CD4-positive, alpha-beta T cell treated with Interleukin-12 subunit alpha and Interleukin-12 subunit beta, for 1 hour (primary cell): ENCODE data around the gene ST7.

Experiments used
- DNase-seq: peaks from one replicate; pipeline ENCODE4 v3.0.0-alpha.2; 2020

ST7 gene

DNA sequence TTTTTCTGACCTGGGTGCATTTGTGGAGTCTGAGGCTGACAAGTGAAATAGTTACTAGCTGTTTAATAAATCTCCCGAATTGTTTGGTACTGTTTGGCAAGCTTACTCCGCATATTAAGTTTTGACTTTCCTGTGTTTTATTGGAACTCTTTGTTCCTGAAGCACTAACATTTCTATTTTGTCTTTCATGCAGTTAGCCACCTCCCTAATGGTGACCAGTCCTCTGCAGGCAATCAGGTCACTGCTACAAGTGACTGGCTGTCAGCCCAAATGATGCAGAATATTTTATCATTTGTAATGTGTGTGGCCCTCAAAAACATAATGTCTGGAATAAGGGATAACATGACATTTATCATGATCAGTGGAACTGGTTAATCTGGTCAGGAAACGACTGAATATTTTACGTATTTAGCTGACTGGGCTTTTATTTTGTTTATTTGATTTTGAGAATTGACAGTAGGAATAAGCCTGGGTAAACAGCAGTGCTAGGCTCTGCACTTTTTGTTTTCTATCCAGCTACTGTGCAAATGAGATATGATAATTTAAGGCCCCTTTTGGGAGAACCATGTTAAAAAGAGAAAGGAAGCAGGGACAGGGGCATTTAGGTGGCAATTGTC is 82.9 kb downstream of the ST7 start:
- no peak for DNase-seq

DNA sequence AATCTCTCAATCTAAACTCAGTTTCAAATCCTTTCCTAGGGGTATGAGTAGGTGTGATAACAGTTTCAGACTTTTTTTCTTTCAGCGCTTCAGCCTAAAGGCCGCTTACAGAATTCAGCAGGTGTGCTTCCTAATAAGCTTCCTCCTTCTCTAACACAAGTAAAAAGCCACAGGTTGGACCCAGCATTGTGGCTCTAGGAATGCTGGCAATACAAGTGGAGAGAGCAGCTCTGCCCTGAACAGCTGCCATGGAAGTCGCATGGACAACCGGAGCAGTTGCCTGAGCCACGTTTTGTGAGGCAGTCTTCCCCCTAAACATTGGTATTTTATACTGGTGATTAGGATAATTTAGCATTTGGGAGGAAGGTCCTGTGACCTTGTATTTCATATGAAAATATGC is 83.5 kb downstream of the ST7 start:
- no peak for DNase-seq

DNA sequence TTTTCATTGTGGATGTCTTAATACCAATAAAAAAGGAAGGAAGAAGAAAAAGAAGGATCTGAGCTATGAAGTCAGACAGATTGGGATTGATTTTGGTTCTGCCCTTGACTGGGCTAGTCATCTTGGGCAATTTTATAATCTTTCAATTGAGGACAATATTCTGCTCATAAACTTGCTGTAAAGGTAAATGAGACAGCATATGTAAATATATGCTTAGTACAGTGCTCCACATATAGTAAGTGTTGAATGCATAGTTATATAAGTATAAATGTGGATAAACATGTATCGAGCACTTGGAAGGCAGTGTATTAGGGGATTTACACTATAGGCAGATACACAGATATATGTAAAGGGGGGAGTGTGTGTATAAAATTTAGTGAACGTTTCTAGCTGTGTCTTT is 85.1 kb downstream of the ST7 start:
- DNase-seq: no peak

DNA sequence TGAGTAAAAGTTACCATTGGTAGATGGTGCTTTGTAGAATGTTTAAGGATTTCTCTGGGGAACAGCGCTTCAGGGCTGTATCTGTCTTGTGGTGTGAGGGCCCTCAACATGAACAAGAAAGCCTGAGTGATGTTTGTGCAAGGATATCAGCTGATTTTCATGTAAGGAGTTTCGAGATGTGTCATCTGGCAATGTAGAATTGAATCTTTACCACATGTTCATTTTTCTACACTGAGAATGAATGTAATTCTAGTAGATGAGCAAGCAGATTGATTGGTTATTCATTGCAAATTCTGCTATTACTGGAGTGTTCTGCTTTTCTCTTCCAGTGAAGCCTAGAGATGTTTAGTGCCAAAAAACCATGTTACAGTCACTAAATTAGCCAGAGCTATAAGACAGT is 87.7 kb downstream of the ST7 start:
- no peak for DNase-seq

DNA sequence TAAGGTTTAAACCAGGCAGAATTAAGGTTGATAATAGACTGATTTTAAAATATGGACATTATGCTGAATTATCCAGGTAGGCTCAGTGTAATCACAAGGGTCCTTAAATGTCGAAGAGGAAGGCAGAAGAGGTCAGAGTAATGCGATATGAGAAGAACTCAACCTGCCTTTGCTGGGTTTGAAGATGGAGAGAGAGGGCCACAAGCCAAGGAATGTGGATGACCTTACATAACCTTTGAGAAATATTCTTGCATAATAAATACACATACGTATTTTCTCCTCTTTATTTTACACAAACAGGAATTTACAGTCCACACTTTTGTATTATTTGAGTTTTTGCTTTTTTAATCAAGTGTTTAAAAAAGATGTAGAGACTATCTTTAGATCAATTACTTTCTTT is 88.5 kb downstream of the ST7 start:
- DNase-seq: no peak

DNA sequence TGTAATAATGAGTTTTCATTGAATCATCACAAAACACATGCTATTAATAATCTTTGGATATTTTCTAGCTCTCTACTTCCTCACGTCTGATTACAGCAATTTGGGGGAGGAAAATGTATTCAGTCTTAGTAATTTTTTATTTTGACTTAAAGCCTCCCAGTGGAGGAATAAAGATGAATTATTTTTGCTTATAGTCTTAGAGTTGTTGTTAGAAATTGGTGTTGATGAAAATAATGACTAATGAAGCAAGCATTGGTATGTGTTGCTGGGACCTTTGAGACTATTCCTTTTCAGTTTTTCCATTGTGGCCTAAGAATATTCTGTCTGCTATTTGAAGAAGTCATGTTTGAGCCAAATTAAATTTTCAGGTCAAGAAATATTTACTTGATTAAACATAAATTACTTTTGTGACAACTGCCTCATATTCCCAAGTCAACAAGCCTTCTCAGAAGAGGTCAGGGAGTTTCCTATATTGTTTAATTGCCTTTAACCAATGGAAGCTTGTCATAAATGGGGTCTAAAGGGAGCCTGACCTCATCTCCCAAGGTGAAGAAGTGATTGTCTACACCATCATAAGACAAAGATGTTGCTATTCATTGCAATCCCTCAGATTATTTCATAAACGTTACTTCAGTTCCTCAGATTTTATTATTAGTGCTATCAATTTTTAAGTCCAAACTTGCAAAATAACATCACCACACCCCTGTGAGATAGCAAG is 90.0 kb downstream of the ST7 start:
- no peak for DNase-seq

DNA sequence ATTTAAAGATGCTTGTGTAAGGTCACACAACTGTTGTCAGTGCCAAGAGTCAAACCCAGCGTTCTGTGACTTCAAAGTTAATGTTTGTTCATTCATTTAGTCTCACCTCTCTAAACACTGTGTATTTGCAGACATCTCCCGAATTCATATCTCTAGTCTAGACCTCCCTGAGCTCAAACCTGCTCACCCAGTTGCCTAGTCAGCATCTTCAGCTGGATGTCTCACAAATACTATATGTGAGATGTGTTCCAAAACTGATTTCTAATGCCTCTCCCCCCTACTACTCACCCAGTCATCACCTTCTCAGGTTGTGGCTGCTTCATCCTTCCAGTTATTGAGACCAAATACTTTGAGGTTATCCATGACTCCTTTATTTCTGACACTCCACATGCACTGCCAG is 91.4 kb downstream of the ST7 start:
- DNase-seq: no peak

DNA sequence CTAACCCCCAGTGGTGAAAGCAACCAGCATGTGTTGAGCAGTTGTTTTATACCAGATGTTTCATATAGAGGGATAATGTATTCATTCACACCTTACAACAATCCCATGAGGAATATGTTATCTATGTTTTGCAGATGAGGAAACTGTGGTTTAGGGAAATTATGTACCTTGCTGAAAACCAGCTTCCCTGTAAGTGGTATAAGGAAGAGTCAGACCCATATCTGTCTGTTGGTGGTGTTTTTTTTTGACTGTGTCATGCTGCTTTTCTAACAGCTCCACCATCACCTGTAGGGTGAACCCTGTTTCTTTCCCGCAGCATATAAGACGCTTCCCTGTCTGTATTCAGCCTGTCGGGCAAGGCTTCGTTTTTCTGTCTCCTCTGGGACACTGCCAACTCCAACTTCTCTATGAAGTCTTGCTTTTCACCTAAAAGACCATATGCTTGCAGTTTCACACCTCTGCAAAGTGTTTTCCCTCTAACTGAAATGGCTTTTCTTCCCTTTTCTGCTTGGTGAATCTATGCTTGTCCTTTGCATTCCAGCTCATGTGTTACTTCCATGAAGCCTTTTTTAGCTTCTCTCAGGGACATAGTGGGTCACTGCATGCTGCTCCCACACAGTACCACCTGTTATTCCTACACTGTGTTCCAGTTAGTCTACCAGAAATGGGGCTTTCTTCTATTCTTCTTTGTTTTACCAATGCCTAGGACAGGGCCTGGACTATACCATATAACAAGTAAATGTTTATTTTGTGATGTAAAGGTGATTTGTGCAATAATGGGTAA is 92.8 kb downstream of the ST7 start:
- DNase-seq: no peak

DNA sequence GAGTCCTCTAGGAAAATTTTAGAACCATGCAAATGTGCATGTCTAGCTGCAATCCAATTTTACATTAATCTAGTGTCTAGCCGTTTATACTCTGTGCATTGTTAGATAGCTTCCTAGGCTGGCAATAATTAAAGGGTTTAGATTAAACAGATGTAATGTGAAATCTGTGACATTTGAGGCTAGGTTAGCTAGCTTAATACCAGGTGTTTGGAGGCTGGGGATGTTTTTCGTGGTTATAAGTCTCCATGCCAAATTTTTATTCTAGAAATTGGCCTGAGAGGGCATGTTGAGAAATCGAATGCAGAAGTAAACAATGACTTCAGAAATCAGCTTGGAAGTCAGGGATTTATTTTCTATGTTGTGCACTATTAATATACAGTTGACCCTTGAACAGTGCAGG is 94.2 kb downstream of the ST7 start:
- no peak for DNase-seq

DNA sequence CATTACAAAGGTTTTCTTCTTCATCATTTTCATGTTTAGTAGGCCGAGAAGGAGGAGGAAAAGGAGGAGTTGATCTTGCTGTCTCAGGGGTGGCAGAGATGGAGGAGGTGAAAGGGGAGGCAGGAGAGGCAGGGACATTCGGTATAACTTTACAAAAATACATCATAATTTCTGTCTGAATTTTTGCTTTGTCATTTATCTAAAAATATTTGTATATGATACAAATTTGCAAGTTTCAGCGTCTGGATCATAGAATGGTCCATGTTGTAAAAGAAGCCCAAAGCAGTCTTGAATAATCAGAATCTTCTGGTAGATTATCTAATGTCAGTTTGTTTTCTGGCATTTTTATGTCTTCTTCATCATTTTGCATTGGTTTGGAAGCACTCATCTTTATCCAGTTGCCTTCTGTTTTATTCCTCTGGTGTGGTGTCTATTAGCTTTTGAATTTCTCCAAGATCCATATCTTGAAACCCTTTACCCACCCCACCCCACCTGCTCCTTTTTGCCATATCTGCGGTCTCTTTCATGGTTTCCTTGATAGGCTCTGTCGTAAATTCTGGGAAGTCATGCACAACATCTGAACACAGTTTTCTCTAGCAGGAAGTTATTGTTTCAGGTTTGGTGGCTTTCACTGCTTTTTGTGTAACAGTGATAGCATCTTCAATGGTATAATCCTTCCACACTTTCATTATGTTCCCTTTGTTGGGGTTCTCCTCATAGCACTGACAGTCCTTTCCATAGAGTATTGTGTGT is 95.0 kb downstream of the ST7 start:
- no peak for DNase-seq

DNA sequence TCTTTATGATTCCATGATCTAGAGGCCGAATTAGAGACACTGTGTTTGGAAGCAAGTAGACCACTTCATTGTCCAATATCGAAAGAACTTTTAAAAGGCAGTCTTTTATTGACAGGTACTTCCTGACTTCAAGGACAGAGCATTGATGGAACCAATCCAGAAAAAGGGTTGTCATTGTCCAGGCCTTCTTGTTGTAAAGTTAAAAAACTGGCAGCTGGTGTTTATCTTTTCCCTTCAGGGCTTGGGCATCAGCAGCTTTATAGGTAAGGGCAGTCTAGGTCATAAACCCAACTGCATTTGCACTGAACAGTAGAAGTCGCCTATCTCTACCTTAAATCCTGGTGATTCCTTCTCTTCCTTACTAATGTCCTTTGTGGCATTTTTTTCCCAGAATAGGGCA is 95.6 kb downstream of the ST7 start:
- no peak for DNase-seq

DNA sequence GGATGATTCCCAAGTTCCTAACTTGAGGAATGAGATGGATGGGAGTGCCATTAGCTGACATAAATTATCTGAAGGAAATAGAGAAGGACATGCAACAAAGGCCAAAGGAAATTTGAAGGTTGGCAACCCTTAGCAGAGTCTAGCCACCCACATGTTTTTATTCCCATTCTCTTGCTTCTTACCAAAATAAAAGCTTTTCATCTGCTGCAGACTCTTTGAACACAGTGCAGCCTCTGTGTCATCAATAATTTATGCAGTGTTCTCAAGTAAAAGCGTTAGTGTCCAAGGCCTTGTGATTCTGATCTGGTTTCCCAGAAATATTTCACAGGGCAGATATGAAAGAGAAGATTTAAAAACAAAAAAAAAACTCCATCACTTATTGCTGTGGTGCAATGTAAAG is 98.5 kb downstream of the ST7 start:
- no peak for DNase-seq

DNA sequence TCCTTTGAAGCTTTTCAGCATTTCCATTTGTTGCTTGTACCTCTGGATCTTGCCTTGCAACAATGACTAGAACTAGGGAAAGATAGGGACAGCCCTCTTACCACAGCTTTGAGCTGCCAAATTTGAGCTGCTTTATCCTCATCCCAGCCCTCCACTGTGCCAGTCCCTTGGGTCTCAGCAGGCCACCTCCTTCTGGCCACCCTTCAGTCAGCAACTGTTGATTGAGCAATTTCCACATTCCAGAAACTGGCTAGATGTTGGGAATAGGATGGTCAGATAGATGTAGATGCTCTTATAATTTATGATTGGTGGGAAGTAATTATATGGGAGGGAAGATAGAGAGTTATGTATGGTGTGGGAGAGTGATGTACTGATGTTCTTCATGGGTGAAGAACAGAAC is 100.1 kb downstream of the ST7 start:
- DNase-seq: no peak

DNA sequence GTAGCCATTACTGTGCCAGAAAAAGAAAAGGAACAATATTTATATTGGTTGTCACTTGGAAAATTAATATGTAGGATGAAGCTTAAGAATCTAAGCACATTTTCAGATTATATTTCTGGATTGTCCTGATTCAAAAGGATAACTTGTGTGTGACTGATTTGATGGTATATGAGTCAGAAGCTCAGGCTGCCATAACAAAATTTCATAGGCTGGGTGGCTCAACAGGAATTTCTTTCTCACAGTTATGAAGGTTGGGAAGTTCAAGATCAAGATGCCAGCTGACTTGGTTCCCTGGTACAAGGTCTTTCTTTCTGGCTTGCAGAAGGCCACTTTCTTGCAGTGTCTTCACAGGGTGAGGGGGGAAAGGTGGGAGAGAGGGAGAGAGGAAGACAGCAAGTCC is 108.5 kb downstream of the ST7 start:
- DNase-seq: no peak

DNA sequence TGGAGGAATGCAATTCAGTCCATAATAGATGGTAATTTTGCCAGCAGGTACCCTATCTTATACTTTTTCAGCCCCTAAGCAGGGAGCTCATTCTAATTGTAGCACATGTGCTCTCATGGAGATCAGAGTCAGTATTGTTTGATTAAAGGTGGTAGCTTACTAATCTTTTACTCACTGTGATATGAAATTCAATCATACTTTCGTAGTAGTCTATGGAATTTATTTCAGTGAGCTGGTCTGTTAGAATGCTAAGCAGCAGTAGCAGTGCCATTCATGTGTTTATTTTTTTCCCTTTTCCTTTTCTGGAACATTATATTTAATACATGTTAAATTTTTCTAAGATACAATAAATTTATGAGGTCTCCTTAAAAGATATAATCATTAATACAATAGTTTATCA is 109.0 kb downstream of the ST7 start:
- DNase-seq: no peak

DNA sequence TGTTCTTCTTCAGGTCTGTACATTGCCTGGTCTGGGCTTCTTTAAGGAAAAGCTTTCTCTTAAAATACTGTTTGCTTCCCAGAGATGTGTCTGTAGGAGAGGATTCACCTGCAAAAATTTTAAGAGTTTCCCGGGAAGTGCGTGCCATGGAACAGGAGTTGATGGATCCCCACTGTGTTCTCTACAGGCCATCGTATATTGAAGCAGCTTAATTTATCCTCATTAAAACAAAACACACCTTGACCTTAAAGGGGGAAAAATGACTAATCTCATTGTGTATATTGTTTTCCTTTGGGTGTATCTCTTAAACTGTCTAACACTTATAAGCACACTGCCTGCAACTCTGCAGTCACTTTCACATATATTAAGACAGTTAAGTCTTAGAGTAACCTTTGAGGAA is 111.4 kb downstream of the ST7 start:
- no peak for DNase-seq

DNA sequence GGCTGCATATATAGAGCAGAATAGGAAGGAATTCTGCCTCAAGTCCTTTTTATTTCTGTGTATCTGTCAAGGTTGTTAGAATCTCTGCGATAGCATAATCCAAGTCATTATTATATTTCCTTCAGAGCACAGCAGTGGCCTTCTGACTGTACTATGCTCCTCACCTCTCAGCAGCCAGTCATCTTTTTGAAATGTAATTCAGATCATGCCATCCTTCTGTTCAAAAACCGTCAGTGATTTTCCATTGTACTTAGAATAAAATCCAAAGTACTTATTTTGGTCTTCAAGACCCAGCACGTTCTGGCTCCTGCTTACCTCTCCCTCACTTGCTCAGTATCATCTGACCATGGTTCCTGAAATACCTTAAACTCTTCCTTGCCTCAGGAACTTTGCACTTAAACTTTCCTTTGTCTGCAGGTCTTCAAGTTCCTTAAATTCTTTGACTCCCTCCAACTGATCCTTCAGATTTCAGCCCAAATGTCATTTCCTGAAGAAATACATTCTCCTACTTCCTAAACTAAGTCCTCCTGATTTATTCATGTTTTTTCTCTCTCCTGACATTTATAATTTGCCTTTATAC is 112.4 kb downstream of the ST7 start:
- no peak for DNase-seq

DNA sequence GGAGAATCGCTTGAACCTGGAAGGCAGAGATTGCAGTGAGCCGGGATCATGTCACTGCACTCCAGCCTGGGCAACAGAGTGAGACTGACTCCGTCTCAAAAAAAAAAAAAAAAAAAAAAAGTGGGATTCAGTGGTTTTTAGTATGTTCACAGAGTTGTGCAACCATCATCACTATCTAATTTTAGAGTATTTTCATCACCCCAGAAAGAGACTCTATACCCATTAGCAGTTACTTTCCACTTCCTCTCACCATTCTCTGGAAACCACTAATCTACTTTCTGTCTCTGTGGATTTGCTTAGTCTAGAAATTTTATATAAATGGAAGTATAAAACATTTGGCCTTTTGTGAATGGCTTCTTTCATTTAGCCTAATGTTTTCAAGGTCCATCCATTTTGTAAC is 113.4 kb downstream of the ST7 start:
- no peak for DNase-seq

DNA sequence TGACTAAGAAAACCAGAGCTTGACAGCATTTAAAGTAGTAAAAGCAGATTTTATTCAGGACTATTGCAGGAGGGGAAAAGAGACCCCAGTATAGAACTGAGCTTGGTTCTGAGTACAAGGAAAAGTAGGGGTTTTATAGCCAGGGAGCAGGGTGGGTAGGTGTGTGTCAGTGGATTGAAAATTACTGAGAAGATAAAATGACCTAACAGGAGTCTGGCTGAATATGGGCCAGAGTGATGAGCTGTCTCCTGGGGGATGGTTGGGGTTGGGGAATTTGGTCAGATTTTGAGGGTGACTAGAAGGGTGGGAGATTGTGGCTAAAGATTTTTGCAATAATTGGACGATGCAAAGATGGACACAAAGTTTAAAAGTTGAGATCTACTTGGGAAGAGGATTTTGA is 114.0 kb downstream of the ST7 start:
- DNase-seq: no peak

DNA sequence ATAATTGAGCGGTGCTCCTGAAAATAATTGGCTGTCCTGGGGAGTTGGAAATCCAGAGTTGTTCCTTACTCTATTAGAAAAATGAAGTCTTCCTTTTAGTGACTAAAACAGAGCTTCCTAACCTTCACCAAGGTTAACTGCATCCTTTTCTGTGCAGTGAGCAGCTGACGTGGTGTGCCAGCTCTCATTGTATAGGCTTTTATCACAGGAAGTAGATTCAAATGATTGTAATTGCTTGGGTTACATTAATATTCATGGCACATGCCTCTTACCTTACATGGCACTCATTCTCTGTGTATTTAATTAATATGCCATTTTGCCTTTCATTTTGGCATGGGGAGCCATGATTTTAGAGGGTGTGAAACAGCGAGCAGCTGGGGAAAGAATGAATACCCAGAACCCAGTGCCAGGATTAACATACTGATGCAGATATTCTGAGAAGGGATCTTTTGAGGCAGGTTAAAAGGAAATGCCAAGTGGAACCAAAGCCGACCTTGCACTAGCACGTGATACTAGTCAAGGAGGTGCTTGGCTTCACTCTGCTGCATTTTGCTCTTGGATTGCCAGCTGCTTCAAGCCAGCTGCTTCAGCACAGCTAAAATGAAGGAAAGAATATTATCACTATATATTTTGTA is 115.3 kb downstream of the ST7 start:
- DNase-seq: peak; percentile 14

DNA sequence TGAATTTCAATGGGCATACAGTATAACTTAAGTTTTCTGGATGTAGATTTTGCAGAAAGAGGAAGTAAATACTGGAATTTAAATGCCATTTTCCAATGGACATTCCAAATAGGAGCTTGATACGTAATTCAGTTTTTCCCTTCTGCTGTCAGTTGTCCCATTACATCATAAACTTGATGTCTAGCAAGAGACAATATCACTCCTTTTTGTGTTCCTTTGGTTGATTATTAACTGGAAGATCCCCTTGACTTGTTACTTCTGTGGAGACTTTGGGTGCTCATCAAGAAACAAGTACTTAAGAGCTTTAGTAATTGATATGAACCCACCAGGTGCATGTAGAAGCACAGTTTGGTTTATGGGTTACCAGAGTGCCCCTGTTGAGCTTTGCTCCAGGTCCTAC is 116.1 kb downstream of the ST7 start:
- DNase-seq: no peak

DNA sequence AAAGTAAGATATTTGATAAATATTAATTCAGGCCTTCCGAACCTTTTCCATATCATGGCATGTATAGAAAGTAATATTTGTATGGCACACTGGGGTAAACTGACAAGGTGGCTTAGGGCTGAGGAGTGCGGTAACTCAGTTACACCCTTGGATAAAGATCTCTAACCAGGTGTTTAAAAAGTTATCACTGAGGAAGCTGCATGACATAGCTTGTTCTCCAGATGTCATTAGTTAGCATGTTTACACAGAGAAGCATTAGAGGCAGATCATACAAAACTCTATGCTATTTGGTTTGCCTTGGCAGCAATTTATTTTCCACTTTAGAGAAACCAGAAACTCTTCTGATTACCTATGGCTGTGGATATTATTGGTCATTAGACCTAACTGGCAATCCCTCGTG is 118.2 kb downstream of the ST7 start:
- DNase-seq: no peak

DNA sequence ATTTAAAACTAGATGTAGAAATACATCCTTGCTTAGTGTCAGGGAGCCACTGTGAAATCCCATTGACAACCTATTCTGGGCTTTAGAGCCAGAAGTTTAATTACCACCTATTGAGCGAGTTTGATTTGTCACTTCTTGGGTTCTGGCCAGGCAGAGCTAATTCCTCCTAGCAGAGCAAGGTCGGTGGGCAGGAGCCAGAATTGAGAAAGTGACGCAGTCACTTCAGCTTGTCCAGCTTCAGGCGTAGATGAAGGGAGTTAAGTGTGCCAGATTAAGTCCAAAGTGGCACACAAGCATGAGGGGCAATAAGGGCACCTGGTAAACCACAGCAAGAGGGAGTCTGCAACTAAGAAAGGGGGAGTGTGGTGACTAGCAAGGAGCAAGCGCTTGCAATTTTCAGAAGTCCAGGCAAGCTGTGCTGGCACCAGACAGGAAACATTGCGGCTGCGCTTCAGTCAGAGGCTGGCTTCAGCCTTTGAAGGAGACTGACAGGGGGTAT is 119.4 kb downstream of the ST7 start:
- DNase-seq: no peak
